Colon (tissue), 2 donors: ENCODE measurements around the gene EPHX1.
"Not testable (repeated sequence)": the region's sequence is repeated elsewhere in the genome, so short reads cannot be mapped to it uniquely, and the experiment has no call there.

Source experiments
- FAIRE-seq: peaks from 2 replicates; lab custom pipeline; 2012; peaks lifted over from hg19 to GRCh38; lab: Jason Lieb, UNC
- donor health status: control.
- donor health status: control.

EPHX1 gene

DNA sequence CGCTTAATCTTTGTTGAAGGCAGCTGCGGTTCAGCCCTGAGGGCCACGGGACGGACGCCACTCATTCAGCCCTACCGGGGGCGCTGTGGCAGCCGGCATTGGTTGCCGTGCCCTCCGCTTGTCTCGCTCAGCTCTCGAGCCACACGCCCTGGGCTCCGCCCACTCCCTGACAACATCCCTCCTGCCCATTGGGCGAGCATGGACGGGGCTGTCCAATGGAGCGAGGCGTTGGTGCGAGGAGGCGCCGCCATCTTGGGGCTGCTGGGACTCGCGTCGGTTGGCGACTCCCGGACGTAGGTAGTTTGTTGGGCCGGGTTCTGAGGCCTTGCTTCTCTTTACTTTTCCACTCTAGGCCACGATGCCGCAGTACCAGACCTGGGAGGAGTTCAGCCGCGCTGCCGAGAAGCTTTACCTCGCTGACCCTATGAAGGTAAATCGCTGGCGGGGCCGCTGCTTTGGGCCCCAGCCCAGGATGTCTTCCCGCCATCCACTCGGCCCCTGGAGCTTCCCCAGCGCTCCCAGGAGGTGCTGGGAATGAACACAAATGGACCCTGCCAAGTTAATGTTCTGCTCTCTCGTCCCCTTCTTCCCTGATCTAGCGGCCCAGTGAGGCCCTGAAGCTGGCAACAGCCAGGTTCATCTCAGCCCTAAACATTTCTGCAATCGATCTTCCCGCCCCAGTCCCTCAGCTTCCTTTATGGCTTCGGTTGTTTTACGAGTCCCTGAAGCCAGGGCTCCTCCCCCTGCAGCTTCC lies 32.2 kb upstream of the EPHX1 start, which contains the start of gene SRP9:
SRP9 (plus strand) TSS at position 244 of the 754 bp plus-strand sequence; CDS start at position 359, 115 bp downstream.
- peak; percentile 92 for FAIRE-seq

GRCh38 chr1:225778337-225778669 lies 31.6 kb upstream of the EPHX1 start:
- no peak for FAIRE-seq

- not testable (repeated sequence) for FAIRE-seq
Measured at GRCh38 chr1:225779165-225779564, 30.8 kb upstream of the EPHX1 start.

DNA sequence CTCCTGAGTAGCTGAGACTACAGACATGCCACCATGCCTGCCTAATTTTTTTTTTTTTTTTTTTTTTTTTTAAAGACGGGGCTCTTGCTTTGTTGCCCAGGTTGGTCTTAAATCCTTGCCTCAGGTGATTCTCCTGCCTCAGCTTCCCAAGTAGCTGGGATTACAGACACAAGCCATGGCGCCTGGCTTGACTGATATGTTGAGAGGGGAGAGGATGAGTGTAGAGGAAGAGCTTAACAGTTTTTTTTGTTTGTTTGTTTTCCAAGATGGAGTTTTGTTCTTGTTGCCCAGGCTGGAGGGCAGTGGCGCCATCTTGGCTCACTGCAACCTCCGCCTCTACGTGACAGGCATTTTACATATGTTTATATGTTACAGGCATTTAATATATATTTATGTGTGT lies 29.8 kb upstream of the EPHX1 start:
- FAIRE-seq = no peak

GRCh38 chr1:225780630-225781029 lies 29.3 kb upstream of the EPHX1 start:
- no peak for FAIRE-seq

- not testable (repeated sequence) for FAIRE-seq
Measured at GRCh38 chr1:225789142-225789541, 20.8 kb upstream of the EPHX1 start.

- no peak for FAIRE-seq
Measured at GRCh38 chr1:225794954-225795353, 15.0 kb upstream of the EPHX1 start.

DNA sequence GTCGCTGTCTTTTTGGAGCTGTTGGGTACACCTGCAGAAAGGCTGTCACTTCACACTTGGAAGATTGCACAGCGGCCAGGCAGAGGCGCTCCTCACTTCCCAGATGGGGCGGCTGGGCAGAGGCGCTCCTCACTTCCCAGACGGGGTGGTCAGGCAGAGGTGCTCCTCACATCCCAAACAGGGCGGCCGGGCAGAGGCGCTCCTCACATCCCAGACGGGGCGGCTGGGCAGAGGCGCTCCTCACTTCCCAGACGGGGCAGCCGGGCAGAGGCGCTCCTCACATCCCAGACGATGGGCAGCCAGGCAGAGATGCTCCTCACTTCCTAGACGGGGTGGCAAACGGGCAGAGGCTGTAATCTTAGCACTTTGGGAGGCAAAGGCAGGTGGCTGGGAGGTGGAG lies 13.8 kb upstream of the EPHX1 start:
- not testable (repeated sequence) for FAIRE-seq

- not testable (repeated sequence) for FAIRE-seq
Measured at GRCh38 chr1:225801146-225801545, 8.8 kb upstream of the EPHX1 start.

- FAIRE-seq = no peak
Measured at GRCh38 chr1:225806249-225806648, 3.7 kb upstream of the EPHX1 start.

DNA sequence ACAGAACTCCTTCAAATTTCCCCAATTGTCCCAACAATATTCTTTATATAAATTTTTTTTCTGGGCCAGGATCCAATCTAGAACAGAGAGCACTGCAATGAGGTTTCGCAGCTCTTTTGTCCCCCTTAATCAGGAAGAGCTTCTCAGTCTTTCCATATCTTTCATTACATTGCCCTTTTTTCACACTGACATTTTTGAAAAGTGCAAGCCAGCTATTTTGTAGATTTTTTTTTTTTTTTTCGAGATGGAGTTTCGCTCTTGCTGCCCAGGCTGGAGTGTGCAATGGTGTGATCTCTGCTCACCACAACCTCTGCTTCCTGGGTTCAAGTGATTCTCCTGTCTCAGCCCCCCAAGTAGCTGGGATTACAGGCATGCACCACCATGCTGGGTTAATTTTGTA lies 3.2 kb upstream of the EPHX1 start:
- not testable (repeated sequence) for FAIRE-seq

DNA sequence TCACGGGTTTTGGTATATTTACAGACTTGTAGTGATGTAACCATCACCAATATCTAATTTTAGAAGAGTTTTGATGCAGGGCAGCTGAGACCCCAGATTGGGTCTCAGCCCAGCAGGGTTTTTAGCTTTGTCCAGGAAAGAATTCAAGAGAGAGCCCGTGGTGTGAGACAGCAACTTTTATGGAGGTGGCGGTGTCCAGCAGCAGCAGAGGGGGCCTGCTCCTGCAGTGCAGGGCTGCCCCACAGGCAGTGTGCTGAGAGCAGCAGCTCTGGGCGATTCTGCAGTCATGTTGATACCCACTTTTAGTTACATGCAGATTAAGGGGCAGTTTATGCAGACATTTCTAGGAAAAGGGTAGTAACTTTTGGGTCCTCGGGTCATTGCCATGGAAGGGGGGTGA lies 1.8 kb upstream of the EPHX1 start:
- FAIRE-seq = no peak

GRCh38 chr1:225810579-225811538 lies 935 bp downstream of the EPHX1 start:
- not testable (repeated sequence) for FAIRE-seq

DNA sequence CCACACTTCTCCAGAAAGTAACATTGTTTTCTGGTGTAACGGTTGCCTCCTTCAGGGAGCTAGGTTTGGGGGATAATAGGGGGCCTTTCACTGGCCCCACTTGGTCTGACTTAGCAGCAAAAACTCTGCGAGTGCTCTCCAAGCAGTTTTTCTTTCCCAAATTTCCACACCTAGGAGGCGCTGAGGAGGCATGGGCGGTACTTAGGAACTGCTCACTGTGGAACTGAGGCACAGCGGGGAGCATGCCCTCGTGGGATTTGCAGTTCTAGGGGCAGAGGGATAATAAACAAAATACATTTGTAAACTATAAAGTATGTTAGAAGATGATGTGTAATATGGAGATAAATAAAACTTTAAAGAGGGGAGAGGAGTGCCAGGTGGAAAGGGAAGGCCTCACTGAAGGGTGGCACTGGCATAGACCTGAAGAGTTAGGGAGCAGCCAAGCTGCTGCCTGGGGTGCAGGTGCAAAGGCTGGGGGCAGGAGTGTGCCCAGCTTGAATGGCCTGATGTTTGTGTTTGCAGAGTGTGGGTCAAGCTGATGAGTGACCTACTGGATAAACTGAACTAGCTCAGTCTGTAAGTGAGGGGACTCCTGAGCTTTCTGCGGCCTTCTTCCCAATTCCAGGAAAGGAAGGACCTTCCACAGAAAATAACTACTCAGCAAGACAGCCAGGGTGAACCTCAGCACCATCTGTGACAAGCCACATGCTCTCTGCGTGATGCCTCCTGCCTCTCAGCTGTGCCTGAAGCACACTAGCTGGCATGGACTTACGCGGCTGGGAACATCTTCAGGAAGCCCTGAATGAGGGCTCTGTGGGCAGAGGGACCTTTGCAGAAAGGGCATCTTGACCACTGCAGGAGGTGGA lies 1.9 kb downstream of the EPHX1 start:
- no peak for FAIRE-seq

DNA sequence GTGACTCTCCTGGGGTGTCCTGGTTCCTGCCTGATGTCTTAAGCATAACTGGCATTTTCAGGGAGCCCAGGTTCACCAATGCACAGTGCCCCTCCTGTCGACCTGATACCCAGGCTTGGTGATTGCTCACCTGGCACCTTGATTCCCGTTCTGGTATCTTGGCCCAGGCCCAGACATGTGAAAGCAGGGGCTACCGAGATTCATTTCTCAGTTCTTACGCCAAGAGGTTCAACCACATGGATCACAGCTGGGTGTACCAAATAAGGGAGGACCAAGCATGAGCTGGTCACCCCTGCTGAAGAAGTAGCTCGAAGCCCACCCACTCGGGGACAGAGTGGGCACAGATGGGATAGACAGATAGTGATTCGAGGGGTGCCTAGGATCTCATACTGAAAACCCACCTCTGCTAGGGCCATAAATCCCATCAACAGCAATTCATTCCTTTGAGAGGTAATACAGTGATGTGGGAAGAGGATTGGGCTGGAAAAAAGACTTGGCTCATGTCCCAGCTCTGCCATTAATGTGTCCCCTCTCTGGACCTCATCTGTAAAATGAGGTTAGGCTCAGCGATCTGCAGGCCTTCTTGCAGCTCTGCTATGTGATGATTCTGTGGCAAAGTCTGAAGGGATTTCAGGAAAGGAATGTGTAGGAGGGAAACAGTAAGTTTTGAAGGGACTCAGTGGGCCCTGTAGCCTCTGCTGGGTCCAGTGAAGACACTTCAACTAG lies 2.7 kb downstream of the EPHX1 start:
- no peak for FAIRE-seq

GRCh38 chr1:225813214-225813964 lies 3.5 kb downstream of the EPHX1 start:
- no peak for FAIRE-seq

DNA sequence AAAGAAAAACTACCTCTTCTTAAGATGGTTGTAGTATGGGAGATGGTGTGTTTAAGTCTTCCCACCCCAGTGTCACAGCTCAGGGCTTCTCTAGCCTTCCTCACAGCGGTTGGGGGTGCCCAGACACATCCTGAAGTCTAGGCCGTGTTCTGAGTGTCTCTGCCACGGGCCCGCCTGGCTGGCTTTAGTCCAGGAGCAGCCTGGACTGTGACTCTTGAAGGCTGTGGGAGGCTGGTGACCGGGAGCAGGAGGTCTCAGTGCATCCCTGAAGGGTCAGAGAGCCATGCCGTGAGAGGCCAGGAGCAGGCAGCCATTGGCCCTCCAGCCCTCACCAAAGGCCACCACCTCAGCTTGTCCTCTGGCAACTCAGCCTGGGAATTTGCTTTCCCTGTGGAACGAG lies 4.5 kb downstream of the EPHX1 start:
- FAIRE-seq = no peak

DNA sequence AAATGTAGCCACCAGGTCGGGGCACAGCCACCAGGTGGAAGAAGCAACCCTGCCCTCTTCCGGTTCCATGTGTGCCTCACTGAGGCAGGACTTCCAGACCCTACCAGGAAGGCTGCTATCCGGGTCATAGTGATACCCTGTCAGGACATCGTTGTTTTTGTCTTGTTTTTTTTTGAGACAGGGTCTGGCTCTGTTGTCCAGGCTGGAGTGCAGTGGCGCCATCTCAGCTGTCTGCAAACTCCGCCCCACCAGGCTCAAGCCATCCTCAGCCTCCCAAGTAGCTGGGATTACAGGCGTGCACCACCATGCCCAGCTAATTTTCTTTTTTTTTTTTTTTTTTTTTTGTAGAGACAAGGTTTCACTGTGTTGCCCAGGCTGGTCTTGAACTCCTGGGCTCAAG lies 5.2 kb downstream of the EPHX1 start:
- not testable (repeated sequence) for FAIRE-seq

- FAIRE-seq = no peak
Measured at GRCh38 chr1:225815526-225816178, 5.7 kb downstream of the EPHX1 start.
